IMR-90 (cell line): ENCODE data around the gene STPG4. TPM values are rescaled to one million over a fixed set of nuclear protein-coding genes. Genes with fewer than 3 reads are reported as not detected.

Experiments
- ATAC-seq: fragments of 200-7000 bp; cut with Tn5 transposase; 2 replicates; pipeline ENCODE4 v1.9.1; 2020; ENCODE audit warnings: low read depth, mild to moderate bottlenecking, moderate library complexity
- BruUV-seq: library from RNA; stranded (reverse); fragments of 400-500 nt; replicated peaks from 2 replicates; lab custom pipeline; 2021; lab: Mats Ljungman, UMichigan
- CTCF ChIA-PET: fragments of 300-600 bp; formaldehyde crosslinking; extraction: SDS; loops from one replicate; lab custom pipeline; 2021; ENCODE audit warnings: antibody characterized with exemption; lab: Yijun Ruan, JAX
- POLR2A ChIA-PET: fragments of 300-600 bp; sonication (Branson Sonifier 250); formaldehyde crosslinking; loops from one replicate; lab custom pipeline; 2022; ENCODE audit warnings: antibody characterized with exemption; ENCODE audit not compliant: unreplicated experiment; lab: Charles Lee
- DNase-seq: peaks from one replicate; pipeline ENCODE4 v3.0.0; 2013
- H2AFZ ChIP-seq: replicated peaks from 2 replicates; pipeline ENCODE3; 2013; ENCODE audit warnings: low read length, mild to moderate bottlenecking; ENCODE audit not compliant: poor library complexity
- H2AK5ac ChIP-seq: 2 replicates; pipeline ENCODE4 v1.6.1; 2013; ENCODE audit warnings: low read depth, low read length, inconsistent platforms
- H2AK9ac ChIP-seq: replicated peaks from 2 replicates; pipeline ENCODE3; 2013; ENCODE audit warnings: mild to moderate bottlenecking, low read depth, low read length, moderate library complexity; ENCODE audit not compliant: poor library complexity
- H2BK120ac ChIP-seq: 2 replicates; pipeline ENCODE4 v1.6.1; 2013; ENCODE audit warnings: low read depth, low read length, inconsistent platforms
- H2BK15ac ChIP-seq: 3 replicates; pipeline ENCODE4 v1.6.1; 2013; ENCODE audit warnings: low read depth, low read length, inconsistent platforms
- H2BK20ac ChIP-seq: 2 replicates; pipeline ENCODE4 v1.6.1; 2013; ENCODE audit warnings: low read depth, mild to moderate bottlenecking, inconsistent platforms, low read length, moderate library complexity
- H2BK5ac ChIP-seq: 2 replicates; pipeline ENCODE4 v1.6.1; 2013; ENCODE audit warnings: mild to moderate bottlenecking, low read depth, low read length, inconsistent platforms; ENCODE audit not compliant: poor library complexity, severe bottlenecking
- H3K14ac ChIP-seq: replicated peaks from 2 replicates; pipeline ENCODE4 v1.6.1; 2013; ENCODE audit warnings: low read depth, low read length, inconsistent platforms
- H3K18ac ChIP-seq: 2 replicates; pipeline ENCODE4 v1.6.1; 2013; ENCODE audit warnings: low read depth, low read length, control low read depth
- H3K23ac ChIP-seq: 2 replicates; pipeline ENCODE4 v1.6.1; 2013; ENCODE audit warnings: low read depth, low read length, inconsistent platforms
- H3K27ac ChIP-seq: 2 replicates; pipeline ENCODE4 v1.5.1; 2013; ENCODE audit warnings: mild to moderate bottlenecking, control low read depth, low read length; ENCODE audit not compliant: insufficient read depth
- H3K27me3 ChIP-seq: 2 replicates; pipeline ENCODE4 v1.6.1; 2013; ENCODE audit warnings: low read length; ENCODE audit not compliant: control insufficient read depth, insufficient read depth
- H3K36me3 ChIP-seq: 2 replicates; pipeline ENCODE4 v1.6.1; 2013; ENCODE audit warnings: low read length, mixed read lengths; ENCODE audit not compliant: control insufficient read depth, insufficient read depth
- H3K4ac ChIP-seq: 2 replicates; pipeline ENCODE4 v1.6.1; 2013; ENCODE audit warnings: low read depth, low read length, inconsistent platforms
- H3K4me1 ChIP-seq: 2 replicates; pipeline ENCODE4 v1.6.1; 2013; ENCODE audit warnings: low read length, mixed read lengths; ENCODE audit not compliant: control insufficient read depth, insufficient read depth
- H3K4me2 ChIP-seq: 2 replicates; pipeline ENCODE4 v1.6.1; 2013; ENCODE audit warnings: low read depth, mild to moderate bottlenecking, control low read depth, low read length, moderate library complexity
- H3K4me3 ChIP-seq: 2 replicates; pipeline ENCODE4 v1.5.1; 2013; ENCODE audit warnings: low read depth, mild to moderate bottlenecking, control low read depth, low read length, moderate library complexity; ENCODE audit not compliant: insufficient read depth
- H3K56ac ChIP-seq: 2 replicates; pipeline ENCODE4 v1.6.1; 2013; ENCODE audit warnings: low read length, inconsistent platforms; ENCODE audit not compliant: insufficient read depth; ENCODE audit errors: extremely low read depth
- H3K79me1 ChIP-seq, 2 experiments: 2 replicates each; pipeline ENCODE4 v1.6.1; 2013; ENCODE audit warnings: low read length in 2 of 2, inconsistent platforms in 1 of 2, low read depth in 1 of 2
- H3K9ac ChIP-seq: 2 replicates; pipeline ENCODE4 v1.6.1; 2013; ENCODE audit warnings: low read depth, low read length, control low read depth
- H3K9me1 ChIP-seq: 2 replicates; pipeline ENCODE4 v1.6.1; 2013; ENCODE audit warnings: low read length, inconsistent platforms; ENCODE audit not compliant: insufficient read depth
- H3K9me3 ChIP-seq: 2 replicates; pipeline ENCODE4 v1.6.1; 2013; ENCODE audit warnings: low read length; ENCODE audit not compliant: control insufficient read depth, insufficient read depth
- H4K20me1 ChIP-seq: 2 replicates; pipeline ENCODE4 v1.6.1; 2013; ENCODE audit warnings: low read length, inconsistent platforms; ENCODE audit not compliant: insufficient read depth
- H4K5ac ChIP-seq: 2 replicates; pipeline ENCODE4 v1.6.1; 2013; ENCODE audit warnings: mild to moderate bottlenecking, low read depth, low read length, control low read depth
- H4K8ac ChIP-seq, 2 experiments: 2 replicates each; pipeline ENCODE4 v1.6.1; 2013; ENCODE audit warnings: low read depth in 2 of 2, low read length in 2 of 2, control low read depth in 1 of 2, inconsistent platforms in 1 of 2
- H4K91ac ChIP-seq: 2 replicates; pipeline ENCODE4 v1.6.1; 2013; ENCODE audit warnings: low read depth, low read length, inconsistent platforms; ENCODE audit not compliant: insufficient read depth
- BHLHE40 ChIP-seq: fragments of 150-350 bp; IDR thresholded peaks from 2 replicates; pipeline ENCODE4 v1.6.1; 2016; ENCODE audit warnings: mild to moderate bottlenecking, low read depth, low read length
- CEBPB ChIP-seq: IDR thresholded peaks from 2 replicates; pipeline ENCODE4 v1.6.1; 2012; ENCODE audit warnings: low read depth, low read length, improper control_type of control experiment
- CHD1 ChIP-seq: IDR thresholded peaks from 2 replicates; pipeline ENCODE4 v1.6.1; 2012; ENCODE audit warnings: low read depth, low read length, improper control_type of control experiment
- CTCF ChIP-seq: conservative IDR thresholded peaks from 2 replicates; pipeline ENCODE4 v1.5.1; 2012; ENCODE audit warnings: mild to moderate bottlenecking, low read depth, low read length, improper control_type of control experiment
- ELK1 ChIP-seq: fragments of 150-350 bp; IDR thresholded peaks from 2 replicates; pipeline ENCODE4 v1.6.1; 2016; ENCODE audit warnings: low read depth, mild to moderate bottlenecking, low read length, moderate library complexity, borderline replicate concordance
- FOS ChIP-seq: fragments of 150-350 bp; IDR thresholded peaks from 2 replicates; pipeline ENCODE4 v1.6.1; 2016; ENCODE audit warnings: low read depth, low read length
- MAFK ChIP-seq: IDR thresholded peaks from 2 replicates; pipeline ENCODE4 v1.6.1; 2012; ENCODE audit warnings: low read depth, low read length, improper control_type of control experiment
- MAZ ChIP-seq: IDR thresholded peaks from 2 replicates; pipeline ENCODE4 v1.6.1; 2012; ENCODE audit warnings: low read depth, mild to moderate bottlenecking, low read length, improper control_type of control experiment, moderate library complexity, borderline replicate concordance
- MXI1 ChIP-seq: IDR thresholded peaks from 2 replicates; pipeline ENCODE4 v1.6.1; 2012; ENCODE audit warnings: low read depth, mild to moderate bottlenecking, low read length, moderate library complexity, borderline replicate concordance
- NFE2L2 ChIP-seq: fragments of 150-350 bp; IDR thresholded peaks from 2 replicates; pipeline ENCODE4 v1.6.1; 2016; ENCODE audit warnings: low read depth, mild to moderate bottlenecking, low read length
- POLR2A ChIP-seq: IDR thresholded peaks from 2 replicates; pipeline ENCODE4 v1.6.1; 2012; ENCODE audit warnings: mild to moderate bottlenecking, low read depth, low read length
- RAD21 ChIP-seq: IDR thresholded peaks from 2 replicates; pipeline ENCODE4 v1.6.1; 2012; ENCODE audit warnings: low read length, improper control_type of control experiment
- RCOR1 ChIP-seq: IDR thresholded peaks from 2 replicates; pipeline ENCODE4 v1.6.1; 2012; ENCODE audit warnings: mild to moderate bottlenecking, low read length, improper control_type of control experiment; ENCODE audit not compliant: insufficient replicate concordance
- RFX5 ChIP-seq: IDR thresholded peaks from 2 replicates; pipeline ENCODE4 v1.8.0; 2012; ENCODE audit warnings: low read depth, mild to moderate bottlenecking, low read length, moderate library complexity
- SMC3 ChIP-seq: fragments of 150-350 bp; IDR thresholded peaks from 2 replicates; pipeline ENCODE4 v1.6.1; 2016; ENCODE audit warnings: low read depth, mild to moderate bottlenecking, antibody characterized with exemption, low read length, moderate library complexity
- dilution Hi-C: fragments of 300-500 bp; cut with HindIII; formaldehyde crosslinking; loops from one replicate; pipeline ENCODE4 v1.14.3; 2018; ENCODE audit warnings: low sequenced_read_pairs; ENCODE audit not compliant: unreplicated experiment
- in situ Hi-C: fragments of 300-500 bp; cut with MboI; formaldehyde crosslinking; loops from 3 replicates; pipeline ENCODE4 v1.14.3; 2019; ENCODE audit warnings: low sequenced_read_pairs, inconsistent platforms, mixed read lengths
- intact Hi-C: fragments of 100-400 bp; cut with micrococcal nuclease; formaldehyde crosslinking; loops from 2 replicates; pipeline ENCODE4 v1.10.0; 2022
- polyA plus RNA-seq, 3 experiments: library from polyadenylated mRNA; depleted of rRNA; stranded (reverse); fragments of >200 nt; gene quantifications; 2 replicates each; pipeline ENCODE4 v1.2.3, GENCODE V29; 2012; ENCODE audit warnings: low replicate concordance in 1 of 3
- total RNA-seq: library from RNA; depleted of rRNA; stranded (reverse); fragments of >200 nt; gene quantifications from 2 replicates; pipeline ENCODE4 v1.2.3, GENCODE V29; 2012
- TF ChIP-seq, protein P1 (sequence below): fragments of 150-350 bp; IDR thresholded peaks from 2 replicates; pipeline ENCODE4 v1.6.1; 2017; ENCODE audit warnings: mild to moderate bottlenecking, antibody characterized with exemption, low read length, low read depth

STPG4 gene
- total and polyA plus RNA-seq, 2 of the 4 experiments (the other 2 are of a cell fraction): 0.12 to 0.18 TPM

- no peak overlapping the region for H4K91ac ChIP-seq
- H2BK120ac ChIP-seq: no peak overlapping the region
- no peak overlapping the region for H3K4ac ChIP-seq
- H3K79me1 ChIP-seq: peaks cover 8 to 23% of the 10 kb centered on the region in 2 experiments
- no peak overlapping the region for H3K56ac ChIP-seq
- no peak overlapping the region for H3K18ac ChIP-seq
- H3K27me3 ChIP-seq: no peaks in the 10 kb centered on the region
- peaks cover 7% of the 10 kb centered on the region for H3K4me1 ChIP-seq
- H2BK20ac ChIP-seq: no peak overlapping the region
- H4K20me1 ChIP-seq: peaks cover 93% of the 10 kb centered on the region
- in situ Hi-C loops (no loop called here), dilution Hi-C loops (no loop called here), intact Hi-C loops (no loop called here)
- H2AFZ ChIP-seq: no peak overlapping the region
- H3K4me3 ChIP-seq: no peak overlapping the region
- BruUV-seq: no TSS peak
- ChIA-PET CTCF (interaction anchor here (0.5 to 1.1 kb wide), 3 partner anchors 14 to 234 kb away, joined by 3 to 6 read pairs (median 5); no protein-coding TSS in a partner anchor), POLR2A (interaction anchor here (1.0 kb wide), 1 partner anchor 122 kb away, joined by 4 read pairs; no protein-coding TSS in a partner anchor)
- no peak overlapping the region for H4K8ac ChIP-seq
- no peak overlapping the region for H3K27ac ChIP-seq
- no peak overlapping the region for H3K9ac ChIP-seq
- H3K4me2 ChIP-seq: no peak overlapping the region
- peaks cover 46% of the 10 kb centered on the region for H3K36me3 ChIP-seq
- H3K9me1 ChIP-seq: no peaks in the 10 kb centered on the region; the same call in 1 of the 2 replicates
- no peak overlapping the region for H2AK5ac ChIP-seq
- no peak for TF ChIP-seq SMC3
- no peak for TF ChIP-seq CHD1
- no peak for TF ChIP-seq NFE2L2
- no peak for TF ChIP-seq CEBPB
- no peak for TF ChIP-seq ELK1
- TF ChIP-seq, protein P1, sequence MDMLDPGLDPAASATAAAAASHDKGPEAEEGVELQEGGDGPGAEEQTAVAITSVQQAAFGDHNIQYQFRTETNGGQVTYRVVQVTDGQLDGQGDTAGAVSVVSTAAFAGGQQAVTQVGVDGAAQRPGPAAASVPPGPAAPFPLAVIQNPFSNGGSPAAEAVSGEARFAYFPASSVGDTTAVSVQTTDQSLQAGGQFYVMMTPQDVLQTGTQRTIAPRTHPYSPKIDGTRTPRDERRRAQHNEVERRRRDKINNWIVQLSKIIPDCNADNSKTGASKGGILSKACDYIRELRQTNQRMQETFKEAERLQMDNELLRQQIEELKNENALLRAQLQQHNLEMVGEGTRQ: no peak
- TF ChIP-seq RAD21: no peak
- TF ChIP-seq RCOR1: no peak
- TF ChIP-seq CTCF: no peak
- no peak for TF ChIP-seq MXI1
- no peak for TF ChIP-seq FOS
- no peak for TF ChIP-seq MAZ
- TF ChIP-seq BHLHE40: no peak
- TF ChIP-seq POLR2A: no peak
- TF ChIP-seq MAFK: no peak
- no peak for TF ChIP-seq RFX5
- no peak overlapping the region for H2BK5ac ChIP-seq
- H3K14ac ChIP-seq: no peak overlapping the region
- peak; percentile 65 for DNase-seq
- H4K5ac ChIP-seq: no peak overlapping the region
- ATAC-seq: peak; percentile 13; the same call in 1 of the 2 replicates
- H3K23ac ChIP-seq: peak overlapping the region; percentile 48; the same call in 1 of the 2 replicates
- H2AK9ac ChIP-seq: no peak overlapping the region
- H3K9me3 ChIP-seq: no peaks in the 10 kb centered on the region
- no peak overlapping the region for H2BK15ac ChIP-seq
Observed at GRCh38 chr2:47165001-47165555, 10.0 kb upstream of the STPG4 start.
